Measurements from ENCODE around the gene GABRR3.

GABRR3 gene

GRCh38 chr3:98038286-98038685 is 3.2 kb upstream of the GABRR3 start:
- POLR2A ChIA-PET (ENCODE audit: low non-redundant PET) = no interaction called here
- CTCF ChIA-PET = interaction anchor here (0.6 to 1.2 kb wide), 4 partner anchors 19 to 564 kb away, joined by 3 to 4 read pairs (median 4); no protein-coding TSS in a partner anchor
- DNase-seq (ENCODE audit: low spot score) = no peak
- H3K27ac ChIP-seq = no peak overlapping the region
- TF ChIP-seq CTCF (conservative IDR thresholded peaks at IDR 0.05; ENCODE audit: low read depth) = no peak

GRCh38 chr3:98034486-98034885 is 629 bp downstream of the GABRR3 start:
- no peak overlapping the region for H3K27ac ChIP-seq
- no peak for DNase-seq (ENCODE audit: low spot score)
- POLR2A ChIA-PET (ENCODE audit: low non-redundant PET) = no interaction called here
- no peak for TF ChIP-seq CTCF (conservative IDR thresholded peaks at IDR 0.05; ENCODE audit: low read depth)
- CTCF ChIA-PET = no interaction called here

- TF ChIP-seq CTCF (conservative IDR thresholded peaks at IDR 0.05; ENCODE audit: low read depth) = no peak
Observed at GRCh38 chr3:98034036-98034435, 1.1 kb downstream of the GABRR3 start.

GRCh38 chr3:98032904-98033303 is 2.2 kb downstream of the GABRR3 start:
- no peak for TF ChIP-seq CTCF (conservative IDR thresholded peaks at IDR 0.05; ENCODE audit: low read depth)
- DNase-seq (ENCODE audit: low spot score) = no peak
- no peak overlapping the region for H3K27ac ChIP-seq
- CTCF ChIA-PET = no interaction called here
- POLR2A ChIA-PET (ENCODE audit: low non-redundant PET) = no interaction called here

More at GRCh38 chr3:98034036-98034435, 1.1 kb downstream of the GABRR3 start:
- DNase-seq (ENCODE audit: low spot score) = no peak
- no peak overlapping the region for H3K27ac ChIP-seq
- POLR2A ChIA-PET (ENCODE audit: low non-redundant PET) = no interaction called here
- CTCF ChIA-PET = no interaction called here

GRCh38 chr3:98032265-98032664 is 2.9 kb downstream of the GABRR3 start:
- no peak for DNase-seq (ENCODE audit: low spot score)
- CTCF ChIA-PET = no interaction called here
- POLR2A ChIA-PET (ENCODE audit: low non-redundant PET) = no interaction called here
- TF ChIP-seq CTCF (conservative IDR thresholded peaks at IDR 0.05; ENCODE audit: low read depth) = no peak
- H3K27ac ChIP-seq = no peak overlapping the region

GRCh38 chr3:98029083-98029482 is 6.0 kb downstream of the GABRR3 start:
- no peak for DNase-seq (ENCODE audit: low spot score)
- no peak for TF ChIP-seq CTCF (conservative IDR thresholded peaks at IDR 0.05; ENCODE audit: low read depth)
- ChIA-PET CTCF (no interaction called here), POLR2A (ENCODE audit: low non-redundant PET) (no interaction called here)
- H3K27ac ChIP-seq = no peak overlapping the region

GRCh38 chr3:98027085-98027446 is 8.0 kb downstream of the GABRR3 start:
- CTCF ChIA-PET = interaction anchor here (0.7 to 1.0 kb wide), 2 partner anchors 229 to 235 kb away, joined by 3 to 4 read pairs; no protein-coding TSS in a partner anchor
- no peak for DNase-seq (ENCODE audit: low spot score)
- TF ChIP-seq CTCF (conservative IDR thresholded peaks at IDR 0.05; ENCODE audit: low read depth) = no peak
- POLR2A ChIA-PET (ENCODE audit: low non-redundant PET) = no interaction called here
- H3K27ac ChIP-seq = no peak overlapping the region

Data from RWPE1 (cell line).